WI38 (cell line): ENCODE results near the gene ARMH2.

ENCODE experiments used
- H3K4me3 ChIP-seq: 2 replicates; pipeline ENCODE4 v1.5.1; 2011; ENCODE audit warnings: low read depth, mild to moderate bottlenecking, control low read depth, low read length
- CTCF ChIP-seq: IDR thresholded peaks from 2 replicates; pipeline ENCODE4 v1.5.1; 2012; ENCODE audit warnings: low read depth, mild to moderate bottlenecking, control low read depth, low read length

ARMH2 gene

DNA sequence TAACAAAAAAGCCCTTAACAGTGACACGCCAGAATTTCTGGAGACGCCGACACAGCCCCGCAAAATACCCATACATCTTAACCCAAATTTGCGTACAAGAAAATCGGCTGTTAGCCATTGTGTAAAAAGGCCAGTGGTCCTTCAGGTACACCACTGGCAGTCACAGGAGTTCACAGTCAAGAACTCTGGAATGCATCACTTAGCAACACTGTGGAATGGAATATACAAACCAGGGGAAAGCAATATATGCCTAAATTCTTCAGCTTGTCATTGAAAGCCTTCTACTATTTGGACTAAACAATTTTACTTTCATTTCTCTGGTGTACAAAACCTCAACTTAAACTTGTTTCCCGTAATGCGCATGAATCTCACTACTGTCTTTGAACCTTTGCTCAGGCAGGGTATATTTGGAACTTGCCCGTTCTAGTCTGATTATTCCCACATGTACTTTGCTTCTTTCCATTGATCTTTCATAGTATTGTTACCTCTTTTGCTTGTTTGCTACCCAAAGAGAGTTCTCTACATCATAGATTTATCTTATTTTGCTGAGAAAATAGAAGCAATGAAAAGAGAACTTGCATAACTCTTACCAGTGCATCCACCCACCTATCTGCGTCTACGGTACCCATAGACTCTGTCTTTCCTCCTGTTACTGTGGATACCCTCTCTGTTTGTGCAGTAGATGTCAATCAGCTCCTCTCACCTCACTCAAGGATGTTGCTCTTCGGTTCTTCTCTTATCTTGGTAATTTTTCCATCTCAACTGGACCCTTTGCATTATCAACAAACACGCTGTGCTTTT, at the start of gene ARMH2:
Gene ARMH2, minus strand, starts transcription at position 178 of the 801 bp plus-strand sequence. Its CDS starts 60 bp downstream, at position 118.
- no peak for TF ChIP-seq CTCF
- H3K4me3 ChIP-seq, result no peak within 1 kb of the TSS

- no peak overlapping the region for H3K4me3 ChIP-seq
- no peak for TF ChIP-seq CTCF
Measured at GRCh38 chr6:24848461-24848860, 49.7 kb upstream of the ARMH2 start.

DNA sequence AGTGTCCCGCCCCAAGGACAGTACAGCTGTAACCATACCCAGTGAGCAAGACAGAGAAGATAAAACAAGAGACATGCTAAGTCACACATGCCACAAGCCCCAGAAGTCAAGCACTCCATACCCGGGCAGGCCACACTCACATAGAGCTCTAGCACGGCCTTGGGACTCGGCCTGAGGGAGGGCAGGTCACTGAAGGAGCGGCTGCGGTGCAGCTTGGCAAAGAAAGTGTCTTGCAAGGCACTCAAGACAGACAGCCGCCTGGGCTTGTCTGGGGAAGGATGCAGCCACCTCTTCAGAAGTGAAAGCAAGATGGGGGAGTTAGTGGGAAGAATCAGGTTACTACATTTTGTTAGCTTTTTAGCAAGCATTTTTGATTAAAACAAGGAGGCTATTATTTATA, 48.7 kb upstream of the ARMH2 start:
- no peak overlapping the region for H3K4me3 ChIP-seq
- no peak for TF ChIP-seq CTCF

- no peak overlapping the region for H3K4me3 ChIP-seq
- no peak for TF ChIP-seq CTCF
Measured at GRCh38 chr6:24845578-24845977, 46.9 kb upstream of the ARMH2 start.

DNA sequence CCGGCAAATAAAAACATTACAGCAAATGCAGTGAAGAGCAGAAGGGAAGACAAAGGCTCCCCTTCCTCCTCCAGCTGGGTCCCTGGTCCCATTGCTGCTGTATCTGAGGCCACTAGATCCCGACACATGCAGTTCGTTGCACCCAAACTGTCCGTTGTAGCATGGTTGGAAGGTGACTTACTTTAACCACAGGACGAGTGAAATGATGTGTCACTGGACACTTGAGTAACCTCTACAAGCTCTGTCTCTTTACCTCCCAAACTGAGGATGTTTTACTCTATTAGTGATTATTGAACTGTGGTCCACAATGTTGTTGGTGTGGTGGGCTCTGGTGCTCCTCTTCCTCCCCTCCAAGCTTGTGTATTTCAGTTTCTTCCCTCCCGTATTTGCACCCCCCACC, 46.2 kb upstream of the ARMH2 start:
- TF ChIP-seq CTCF, result no peak
- H3K4me3 ChIP-seq, result no peak overlapping the region

DNA sequence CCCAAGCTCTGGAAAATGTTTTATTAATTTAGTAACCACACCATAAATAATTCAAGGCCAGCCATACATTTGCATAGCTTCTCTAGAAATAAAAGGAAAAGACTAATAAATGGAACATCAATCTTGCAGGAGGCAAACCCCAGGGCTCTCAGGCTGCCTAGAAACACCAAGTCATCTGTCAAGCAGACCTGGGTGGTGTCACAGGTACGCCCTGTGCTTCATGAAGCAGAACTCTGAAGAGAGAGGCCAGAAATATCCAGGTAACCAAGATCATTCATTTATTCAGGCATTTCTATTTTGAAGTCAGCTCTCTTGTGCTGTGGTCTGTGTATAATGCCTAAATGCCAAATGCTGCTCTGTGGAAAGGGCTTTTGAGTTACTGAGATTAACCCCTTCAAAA, 45.3 kb upstream of the ARMH2 start:
- no peak overlapping the region for H3K4me3 ChIP-seq
- no peak for TF ChIP-seq CTCF

DNA sequence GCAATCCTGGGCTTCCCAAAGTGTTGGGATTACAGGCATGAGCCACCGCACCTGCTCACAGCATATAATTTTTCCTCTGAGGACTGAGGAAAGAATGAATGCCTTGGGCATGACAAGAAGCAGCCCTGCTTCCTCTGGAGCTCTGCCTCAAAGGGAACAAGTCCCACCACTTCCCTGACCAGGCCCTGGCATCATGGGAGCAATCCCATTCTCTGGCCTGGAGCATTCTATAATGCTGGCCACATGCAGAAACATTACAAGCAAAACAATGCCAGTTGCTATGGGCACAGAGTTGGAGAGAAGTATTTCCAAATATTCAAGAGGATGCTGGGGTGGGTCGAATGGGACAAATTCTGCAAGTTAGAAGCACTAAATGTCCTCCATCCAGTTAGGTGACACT, 41.5 kb upstream of the ARMH2 start:
- TF ChIP-seq CTCF, result no peak
- H3K4me3 ChIP-seq, result no peak overlapping the region
